Ascending aorta (tissue), 2 donors: ENCODE results near the gene BAIAP2L2. TPM values are rescaled to one million over a fixed set of nuclear protein-coding genes. Genes with fewer than 3 reads are reported as not detected.
A peak's percentile ranks its signal among the peaks of the same experiment; 100 is the strongest.
"Not testable (repeated sequence)": the region's sequence is repeated elsewhere in the genome, so short reads cannot be mapped to it uniquely, and the experiment has no call there.

ENCODE experiments used
- DNase-seq, 2 donors: peaks; one replicate each; pipeline ENCODE4 v3.0.0-alpha.2; 2019; ENCODE audit warnings: low spot score in 2 of 2
- H3K27ac ChIP-seq, 2 donors: fragments of 200-600 bp; sonication (generic); one replicate each; pipeline ENCODE4 v1.5.1; 2016 to 2017; ENCODE audit warnings: mild to moderate bottlenecking in 1 of 2
- H3K27me3 ChIP-seq: fragments of 200-600 bp; sonication (generic); one replicate; pipeline ENCODE4 v1.5.1; 2017
- H3K36me3 ChIP-seq, 2 donors: fragments of 200-600 bp; sonication (generic); one replicate each; pipeline ENCODE4 v1.5.1; 2016
- H3K4me1 ChIP-seq, 2 donors: fragments of 200-600 bp; sonication (generic); one replicate each; pipeline ENCODE4 v1.5.1; 2016 to 2017; ENCODE audit warnings: mild to moderate bottlenecking in 1 of 2
- H3K4me3 ChIP-seq, 2 donors: fragments of 200-600 bp; sonication (generic); one replicate each; pipeline ENCODE4 v1.5.1; 2016 to 2017; ENCODE audit warnings: mild to moderate bottlenecking in 1 of 2
- H3K9me3 ChIP-seq, 2 donors: fragments of 200-600 bp; sonication (generic); one replicate each; pipeline ENCODE4 v1.5.1; 2016
- intact Hi-C: fragments of 100-400 bp; cut with DNase I; formaldehyde crosslinking; loops from one replicate; pipeline ENCODE4 v1.15.1; 2023
- total RNA-seq: library from RNA; depleted of rRNA; stranded (reverse); fragments of >200 nt; gene quantifications from one replicate; pipeline ENCODE4 v1.1.0, GENCODE V29; 2016
- TF ChIP-seq, protein P1 (sequence below), 3 experiments: fragments of 200-600 bp in 2 of 3; fragments of 450-650 bp in 1 of 3; sonication (generic) in 2 of 3; IDR thresholded peaks; one replicate each; pipeline ENCODE4 v1.5.1; 2016 to 2019; ENCODE audit warnings: antibody characterized with exemption in 3 of 3, mild to moderate bottlenecking in 1 of 3, moderate library complexity in 1 of 3

Gene BAIAP2L2
- total RNA-seq, 1 donor from 2014 or later: not detected

DNA sequence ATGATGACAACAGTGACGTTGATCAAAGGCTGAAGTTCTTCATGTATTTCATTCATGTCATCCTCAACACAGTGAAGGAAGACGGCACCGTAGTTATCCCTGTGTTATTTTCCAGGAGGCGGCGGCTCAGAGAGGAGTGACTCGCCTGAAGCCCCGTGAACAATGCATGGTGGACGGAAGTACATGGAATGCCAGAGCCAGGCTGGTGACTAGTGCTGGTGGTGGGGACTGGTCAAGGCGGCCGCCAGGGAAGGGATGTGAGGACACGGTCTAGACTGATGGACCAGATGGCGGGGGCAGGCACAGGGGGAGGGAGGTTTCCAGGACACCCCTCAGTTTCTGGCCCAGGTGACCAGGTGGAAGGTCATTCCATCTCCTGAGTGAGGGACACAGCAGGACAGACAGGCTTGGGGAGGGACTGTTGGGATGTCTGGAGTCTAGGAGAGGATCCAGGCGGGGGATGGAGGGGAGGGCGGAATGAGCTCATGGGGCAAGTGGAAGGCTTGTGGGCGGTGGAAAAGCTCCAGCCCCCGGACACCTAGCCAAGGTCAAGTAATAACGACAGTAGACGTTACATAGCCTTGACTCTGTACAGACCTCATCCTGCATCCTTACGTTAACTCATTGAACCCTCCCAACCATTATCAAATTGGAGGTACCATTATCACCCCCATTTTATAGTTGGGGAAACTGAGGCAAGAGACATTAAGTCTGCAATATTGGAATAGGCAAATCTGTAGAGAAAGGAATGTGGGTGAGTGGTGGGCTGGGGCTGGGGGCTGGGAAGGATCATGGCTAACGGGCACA lies 69.3 kb downstream of the BAIAP2L2 start:
- Histone ChIP-seq H3K27me3 (no peaks in the 10 kb centered on the region), H3K4me3 (no peak overlapping the region), H3K27ac (no peak overlapping the region), H3K36me3 (no peaks in the 10 kb centered on the region), H3K9me3 (no peaks in the 10 kb centered on the region), H3K4me1 (no peaks in the 10 kb centered on the region)
- intact Hi-C loops: no loop called here
- no peak for DNase-seq
- TF ChIP-seq, protein P1, sequence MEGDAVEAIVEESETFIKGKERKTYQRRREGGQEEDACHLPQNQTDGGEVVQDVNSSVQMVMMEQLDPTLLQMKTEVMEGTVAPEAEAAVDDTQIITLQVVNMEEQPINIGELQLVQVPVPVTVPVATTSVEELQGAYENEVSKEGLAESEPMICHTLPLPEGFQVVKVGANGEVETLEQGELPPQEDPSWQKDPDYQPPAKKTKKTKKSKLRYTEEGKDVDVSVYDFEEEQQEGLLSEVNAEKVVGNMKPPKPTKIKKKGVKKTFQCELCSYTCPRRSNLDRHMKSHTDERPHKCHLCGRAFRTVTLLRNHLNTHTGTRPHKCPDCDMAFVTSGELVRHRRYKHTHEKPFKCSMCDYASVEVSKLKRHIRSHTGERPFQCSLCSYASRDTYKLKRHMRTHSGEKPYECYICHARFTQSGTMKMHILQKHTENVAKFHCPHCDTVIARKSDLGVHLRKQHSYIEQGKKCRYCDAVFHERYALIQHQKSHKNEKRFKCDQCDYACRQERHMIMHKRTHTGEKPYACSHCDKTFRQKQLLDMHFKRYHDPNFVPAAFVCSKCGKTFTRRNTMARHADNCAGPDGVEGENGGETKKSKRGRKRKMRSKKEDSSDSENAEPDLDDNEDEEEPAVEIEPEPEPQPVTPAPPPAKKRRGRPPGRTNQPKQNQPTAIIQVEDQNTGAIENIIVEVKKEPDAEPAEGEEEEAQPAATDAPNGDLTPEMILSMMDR (IDR thresholded peaks at IDR 0.05): no peak

GRCh38 chr22:38038890-38039812 lies 71.3 kb downstream of the BAIAP2L2 start:
- Histone ChIP-seq H3K4me3 (peak overlapping the region in 1 of 2 donors; percentile 2), H3K9me3 (no peaks in the 10 kb centered on the region), H3K4me1 (peaks cover 3 to 9% of the 10 kb centered on the region in 2 donors), H3K36me3 (no peaks in the 10 kb centered on the region), H3K27me3 (no peaks in the 10 kb centered on the region), H3K27ac (peak overlapping the region in 1 of 2 donors; percentile 33)
- TF ChIP-seq, protein P1 (IDR thresholded peaks at IDR 0.05): no peak
- intact Hi-C loops: no loop called here
- DNase-seq: no peak

DNA sequence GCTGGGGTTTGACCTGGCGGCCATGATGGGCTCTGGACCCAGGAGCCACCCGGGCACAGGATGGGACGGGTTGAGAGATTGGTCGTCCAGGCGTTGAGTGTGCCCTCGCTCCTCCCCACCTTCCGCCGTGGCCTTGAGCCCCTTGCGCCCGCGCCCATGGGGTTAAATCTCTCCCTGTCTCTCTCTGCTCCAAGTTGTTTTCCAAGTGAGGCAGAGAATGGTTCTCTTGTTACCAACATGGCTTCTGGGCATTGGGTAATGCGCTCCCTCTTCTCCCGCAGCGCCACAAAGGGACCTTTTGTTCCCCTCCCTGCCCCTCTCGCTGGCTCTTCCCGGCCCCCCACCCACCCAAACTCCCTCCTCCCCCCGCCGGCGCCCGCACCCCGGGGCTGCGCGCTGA lies 72.1 kb downstream of the BAIAP2L2 start:
- peaks cover 4 to 16% of the 10 kb centered on the region in 2 donors for H3K4me1 ChIP-seq
- no peaks in the 10 kb centered on the region for H3K27me3 ChIP-seq
- no peaks in the 10 kb centered on the region for H3K9me3 ChIP-seq
- H3K27ac ChIP-seq: no peak overlapping the region
- H3K36me3 ChIP-seq: no peaks in the 10 kb centered on the region
- H3K4me3 ChIP-seq: no peak overlapping the region
- no peak for DNase-seq
- intact Hi-C loops: no loop called here
- TF ChIP-seq, protein P1 (IDR thresholded peaks at IDR 0.05): no peak

DNA sequence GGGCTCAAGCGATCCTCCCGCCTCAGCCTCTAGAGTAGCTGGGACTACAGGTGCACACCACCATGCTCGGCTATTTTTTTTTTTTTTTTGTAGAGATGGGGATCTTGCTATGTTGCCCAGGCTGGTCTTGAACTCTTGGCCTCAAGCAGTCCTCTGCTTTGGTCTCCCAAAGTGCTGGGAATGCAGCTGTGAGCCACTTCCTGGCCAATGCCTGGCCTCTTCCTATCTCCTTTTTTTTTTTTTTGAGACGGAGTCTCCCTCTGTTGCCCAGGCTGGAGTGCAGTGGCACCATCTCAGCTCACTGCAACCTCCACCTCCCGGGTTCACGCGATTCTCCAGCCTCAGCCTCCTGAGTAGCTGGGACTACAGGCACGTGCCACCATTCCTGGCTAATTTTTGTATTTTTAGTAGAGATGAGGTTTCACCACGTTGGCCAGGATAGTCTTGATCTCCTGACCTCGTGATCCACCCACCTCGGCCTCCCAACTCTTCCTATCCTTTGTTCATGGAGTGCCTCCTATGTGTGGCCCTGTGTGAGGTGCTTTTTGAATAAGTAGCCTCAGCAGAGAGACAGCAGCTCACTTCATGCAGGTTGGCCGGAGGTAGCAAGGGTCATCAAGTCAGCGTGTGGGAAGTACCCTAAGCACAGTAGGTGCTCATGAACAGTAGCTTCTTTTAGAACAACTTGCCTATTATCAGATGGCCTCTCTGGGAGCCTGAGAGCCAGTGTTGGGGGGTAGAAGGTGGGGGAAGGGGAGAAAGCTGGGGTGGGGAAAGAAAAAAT lies 72.9 kb downstream of the BAIAP2L2 start:
- H3K4me3 ChIP-seq, H3K9me3 ChIP-seq, H3K27ac ChIP-seq, intact Hi-C loops, H3K27me3 ChIP-seq, H3K36me3 ChIP-seq, DNase-seq: not testable (repeated sequence)
- peaks cover 4 to 17% of the 10 kb centered on the region in 2 donors for H3K4me1 ChIP-seq

DNA sequence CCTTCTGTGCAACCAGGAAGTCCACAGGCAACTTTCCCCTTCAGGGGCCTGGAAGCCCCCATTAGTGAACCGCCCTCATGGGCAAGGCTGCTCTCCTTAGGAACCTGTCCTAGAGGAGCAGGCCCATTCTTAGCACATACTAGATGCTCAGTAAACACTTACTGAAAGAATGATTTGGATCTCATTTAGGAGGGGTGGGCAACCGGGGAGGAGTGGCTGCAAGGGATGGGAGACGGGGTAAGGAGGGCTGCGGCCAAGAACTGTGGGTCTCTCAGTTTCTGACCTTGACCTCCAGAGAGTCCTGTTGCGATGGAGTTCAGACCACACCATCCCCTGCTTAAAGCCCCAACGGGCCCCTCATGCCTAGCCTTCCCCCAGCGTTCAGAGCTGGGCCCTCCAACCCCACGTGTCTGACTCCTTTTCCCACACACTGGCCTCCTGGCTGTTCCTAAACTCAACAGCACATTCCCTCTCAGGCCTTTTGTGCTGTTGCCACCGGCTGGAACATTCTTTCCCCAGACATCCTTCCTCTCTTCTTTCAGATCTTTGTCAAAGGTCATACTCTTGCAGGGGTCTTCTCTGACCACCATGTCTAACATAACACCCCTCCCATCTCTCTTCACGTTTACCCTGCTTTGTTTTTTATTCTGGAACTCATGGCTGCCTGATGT lies 74.0 kb downstream of the BAIAP2L2 start:
- H3K36me3 ChIP-seq: no peaks in the 10 kb centered on the region
- no peak overlapping the region for H3K27ac ChIP-seq
- no peak overlapping the region for H3K4me3 ChIP-seq
- H3K4me1 ChIP-seq: peaks cover 4 to 17% of the 10 kb centered on the region in 2 donors
- H3K9me3 ChIP-seq: no peaks in the 10 kb centered on the region
- no peaks in the 10 kb centered on the region for H3K27me3 ChIP-seq
- TF ChIP-seq, protein P1 (IDR thresholded peaks at IDR 0.05): no peak
- intact Hi-C loops: no loop called here
- no peak for DNase-seq
